B cell (primary cell): Measurements from ENCODE around the gene PLCD3. TPM values are rescaled to one million over a fixed set of nuclear protein-coding genes. Genes with fewer than 3 reads are reported as not detected.

Experiments
- ATAC-seq: fragments of 200-7000 bp; cut with Tn5 transposase; one replicate; pipeline ENCODE4 v1.10.0; 2021; ENCODE audit warnings: low read depth, mild to moderate bottlenecking, moderate number of reproducible peaks, moderate library complexity
- CTCF ChIA-PET: fragments of 350-600 bp; sonication (Branson Sonifier 250); formaldehyde crosslinking; loops from one replicate; lab custom pipeline; 2021; ENCODE audit warnings: antibody characterized with exemption, inconsistent platforms; lab: Charles Lee
- POLR2A ChIA-PET: fragments of 350-600 bp; sonication (Branson Sonifier 250); formaldehyde crosslinking; loops from one replicate; lab custom pipeline; 2021; ENCODE audit warnings: antibody characterized with exemption; lab: Charles Lee
- DNase-seq: peaks from one replicate; pipeline ENCODE4 v3.0.0; 2013
- H2AFZ ChIP-seq: 2 replicates; pipeline ENCODE4 v1.6.1; 2012; ENCODE audit warnings: mild to moderate bottlenecking, low read depth, low read length; ENCODE audit not compliant: insufficient read depth, poor library complexity, severe bottlenecking
- H3K27ac ChIP-seq, 2 donors: 1 replicate in 1 of 2; 2 replicates in 1 of 2; pipeline ENCODE4 v1.5.1; 2012 to 2013; ENCODE audit warnings: low read length in 2 of 2, mild to moderate bottlenecking in 2 of 2, moderate library complexity in 1 of 2
- H3K27me3 ChIP-seq, 4 experiments: fragments of 200-600 bp in 1 of 4; sonication (generic) in 1 of 4; replicated peaks in 1 of 4; 1 replicate in 2 of 4; 2 replicates in 2 of 4; pipeline versions ENCODE4 v1.6.1 to v1.7.0; 2013 to 2016; ENCODE audit warnings: low read length in 3 of 4, mild to moderate bottlenecking in 2 of 4, mixed read lengths in 1 of 4, moderate library complexity in 1 of 4; ENCODE audit not compliant: insufficient read depth in 4 of 4, control insufficient read depth in 3 of 4; ENCODE audit errors: control extremely low read depth in 1 of 4
- H3K36me3 ChIP-seq, 2 experiments: replicated peaks in 1 of 2; 1 replicate in 1 of 2; 2 replicates in 1 of 2; pipeline versions ENCODE4 v1.6.1 to v1.7.1; 2013; ENCODE audit warnings: low read length in 1 of 2; ENCODE audit not compliant: insufficient read depth in 2 of 2, control insufficient read depth in 1 of 2; ENCODE audit errors: control extremely low read depth in 1 of 2, extremely low read depth in 1 of 2
- H3K4me1 ChIP-seq, 2 donors: fragments of 200-600 bp in 1 of 2; sonication (generic) in 1 of 2; 1 replicate in 1 of 2; 2 replicates in 1 of 2; pipeline versions ENCODE4 v1.5.1 to v1.6.1; 2013 to 2017; ENCODE audit warnings: low read length in 2 of 2; ENCODE audit not compliant: control insufficient read depth in 2 of 2, insufficient read depth in 2 of 2
- H3K4me2 ChIP-seq: replicated peaks from 2 replicates; pipeline ENCODE3; 2012; ENCODE audit warnings: mild to moderate bottlenecking, low read depth, low read length; ENCODE audit not compliant: poor library complexity, severe bottlenecking
- H3K4me3 ChIP-seq, 5 experiments: fragments of 200-600 bp in 1 of 5; sonication (generic) in 1 of 5; 1 replicate in 3 of 5; 2 replicates in 2 of 5; pipeline versions ENCODE4 v1.5.1 to v1.7.0; 2011 to 2016; ENCODE audit warnings: low read length in 4 of 5, mild to moderate bottlenecking in 4 of 5, low read depth in 2 of 5, control low read depth in 1 of 5, moderate library complexity in 1 of 5; ENCODE audit not compliant: insufficient read depth in 1 of 5; ENCODE audit errors: control extremely low read depth in 1 of 5, extremely low read depth in 1 of 5
- H3K79me2 ChIP-seq: fragments of 200-600 bp; sonication (generic); one replicate; pipeline ENCODE4 v1.6.0; 2016; ENCODE audit warnings: low read length; ENCODE audit not compliant: control insufficient read depth, insufficient read depth
- H3K9ac ChIP-seq: fragments of 200-600 bp; sonication (generic); 2 replicates; pipeline ENCODE4 v1.6.1; 2017; ENCODE audit warnings: mild to moderate bottlenecking, low read length, moderate library complexity
- H3K9me3 ChIP-seq, 3 donors: one replicate each; pipeline versions ENCODE4 v1.6.1 to v1.7.1; 2013; ENCODE audit warnings: low read length in 2 of 3; ENCODE audit not compliant: control insufficient read depth in 2 of 3, insufficient read depth in 1 of 3; ENCODE audit errors: control extremely low read depth in 1 of 3
- H4K20me1 ChIP-seq: 2 replicates; pipeline ENCODE4 v1.6.0; 2012; ENCODE audit warnings: mild to moderate bottlenecking, low read length; ENCODE audit not compliant: insufficient read depth, control insufficient read depth, poor library complexity, severe bottlenecking
- H3K27ac Mint-ChIP-seq: one replicate; pipeline ENCODE4 v1.8.0; 2021; ENCODE audit warnings: mixed read lengths
- H3K27me3 Mint-ChIP-seq: one replicate; pipeline ENCODE4 v1.8.0; 2021; ENCODE audit warnings: mixed read lengths
- H3K4me1 Mint-ChIP-seq: one replicate; pipeline ENCODE4 v1.8.0; 2021; ENCODE audit warnings: mixed read lengths
- H3K4me3 Mint-ChIP-seq: one replicate; pipeline ENCODE4 v1.8.0; 2021; ENCODE audit warnings: mixed read lengths
- H3K9me3 Mint-ChIP-seq: one replicate; pipeline ENCODE4 v1.8.0; 2022; ENCODE audit warnings: mixed read lengths; ENCODE audit not compliant: insufficient read depth
- EZH2 ChIP-seq: IDR thresholded peaks from 2 replicates; pipeline ENCODE4 v1.6.1; 2012; ENCODE audit warnings: borderline replicate concordance, low read depth, mild to moderate bottlenecking, moderate library complexity, low read length; ENCODE audit not compliant: insufficient read depth, poor library complexity, severe bottlenecking
- WGBS: methylation state at CpG from one replicate; pipeline ENCODE4 v1.1.5; 2013; ENCODE audit warnings: missing lambda C conversion rate; ENCODE audit not compliant: insufficient coverage; 5-methylcytosine and 5-hydroxymethylcytosine counted together
- intact Hi-C: fragments of 100-400 bp; cut with micrococcal nuclease; formaldehyde crosslinking; loops from one replicate; pipeline ENCODE4 v1.10.0; 2022
- polyA plus RNA-seq: library from polyadenylated mRNA; depleted of rRNA; stranded (reverse); fragments of >200 nt; gene quantifications from 2 replicates; pipeline ENCODE4 v1.2.3, GENCODE V29; 2012
- total RNA-seq, 2 donors: library from RNA; stranded (reverse); fragments of 120-200 nt in 1 of 2; gene quantifications; 1 replicate in 1 of 2; 2 replicates in 1 of 2; pipeline versions ENCODE4 v1.2.3 to v1.2.4, GENCODE V29; 2013 to 2022
- TF ChIP-seq, protein P1 (sequence below): fragments of 200-600 bp; IDR thresholded peaks from one replicate; pipeline ENCODE4 v1.8.0; 2022; ENCODE audit warnings: antibody characterized with exemption, mild to moderate bottlenecking

PLCD3 gene
- total and polyA plus RNA-seq, 2 donors (not counting 1 experiment from before 2014, with no cell fraction given) = 0.54 to 2.2 TPM

DNA sequence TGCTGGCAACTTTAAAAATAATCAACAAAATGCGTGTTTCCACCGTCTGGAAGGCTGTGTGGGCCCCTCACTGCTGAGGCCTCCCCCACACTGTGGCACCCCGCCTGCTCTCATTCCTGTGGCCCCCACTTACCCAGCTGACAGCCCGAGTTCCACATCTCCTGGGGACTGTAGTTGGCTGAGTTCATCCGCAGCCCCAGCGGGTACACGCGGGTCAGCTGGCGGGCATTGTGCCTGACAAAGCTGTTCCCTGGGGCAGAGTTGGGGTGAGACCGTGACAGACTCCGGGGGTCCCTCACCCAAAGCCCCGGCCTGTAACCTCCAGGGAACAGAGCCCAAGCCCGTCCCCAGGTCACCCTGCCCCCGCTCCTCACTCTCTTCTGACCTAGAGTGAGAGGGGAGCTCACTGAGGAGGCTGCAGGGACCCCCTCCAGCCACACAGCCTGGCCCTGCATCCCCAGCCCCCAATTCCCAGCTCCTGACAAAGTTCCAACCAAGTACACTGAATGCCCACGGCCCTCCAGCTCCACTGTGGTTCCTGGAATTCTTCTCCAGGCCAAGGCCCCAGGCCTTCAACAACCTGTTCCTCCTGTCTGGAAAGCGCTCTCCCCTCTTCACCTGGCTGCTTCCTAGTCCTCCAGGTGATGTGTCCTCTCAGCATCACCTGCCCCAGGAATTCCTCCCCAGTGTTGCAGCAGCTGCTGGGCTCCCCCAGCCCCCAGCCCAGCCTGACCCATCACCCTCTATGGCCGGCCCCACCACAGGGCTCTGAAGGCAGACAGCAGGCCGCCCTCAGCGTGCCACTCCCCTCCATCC is 18.0 kb downstream of the PLCD3 start:
- H3K27me3 Mint-ChIP-seq = no peaks in the 10 kb centered on the region
- ATAC-seq (no peak), DNase-seq (no peak)
- ChIA-PET POLR2A (no interaction called here), CTCF (interaction anchor here (1.4 kb wide), 1 partner anchor 15 kb away, joined by 3 read pairs; no protein-coding TSS in a partner anchor)
- H3K4me2 ChIP-seq = no peak overlapping the region
- TF ChIP-seq, protein P1, sequence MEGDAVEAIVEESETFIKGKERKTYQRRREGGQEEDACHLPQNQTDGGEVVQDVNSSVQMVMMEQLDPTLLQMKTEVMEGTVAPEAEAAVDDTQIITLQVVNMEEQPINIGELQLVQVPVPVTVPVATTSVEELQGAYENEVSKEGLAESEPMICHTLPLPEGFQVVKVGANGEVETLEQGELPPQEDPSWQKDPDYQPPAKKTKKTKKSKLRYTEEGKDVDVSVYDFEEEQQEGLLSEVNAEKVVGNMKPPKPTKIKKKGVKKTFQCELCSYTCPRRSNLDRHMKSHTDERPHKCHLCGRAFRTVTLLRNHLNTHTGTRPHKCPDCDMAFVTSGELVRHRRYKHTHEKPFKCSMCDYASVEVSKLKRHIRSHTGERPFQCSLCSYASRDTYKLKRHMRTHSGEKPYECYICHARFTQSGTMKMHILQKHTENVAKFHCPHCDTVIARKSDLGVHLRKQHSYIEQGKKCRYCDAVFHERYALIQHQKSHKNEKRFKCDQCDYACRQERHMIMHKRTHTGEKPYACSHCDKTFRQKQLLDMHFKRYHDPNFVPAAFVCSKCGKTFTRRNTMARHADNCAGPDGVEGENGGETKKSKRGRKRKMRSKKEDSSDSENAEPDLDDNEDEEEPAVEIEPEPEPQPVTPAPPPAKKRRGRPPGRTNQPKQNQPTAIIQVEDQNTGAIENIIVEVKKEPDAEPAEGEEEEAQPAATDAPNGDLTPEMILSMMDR = no peak
- 90% methylated on average over 19 of the region's 19 CpGs for WGBS
- intact Hi-C loops = no loop called here
- H4K20me1 ChIP-seq = no peaks in the 10 kb centered on the region
- H3K9ac ChIP-seq = no peak overlapping the region
- H3K27me3 ChIP-seq = no peaks in the 10 kb centered on the region
- H3K4me1 Mint-ChIP-seq = peaks cover 12% of the 10 kb centered on the region
- H3K36me3 ChIP-seq = no peaks in the 10 kb centered on the region
- H3K4me3 ChIP-seq = no peak overlapping the region
- no peaks in the 10 kb centered on the region for H3K9me3 ChIP-seq
- no peak overlapping the region for H3K27ac ChIP-seq
- no peaks in the 10 kb centered on the region for H3K9me3 Mint-ChIP-seq
- peaks cover 10 to 11% of the 10 kb centered on the region in 2 donors for H3K4me1 ChIP-seq
- no peak overlapping the region for H2AFZ ChIP-seq
- no peaks in the 10 kb centered on the region for H3K79me2 ChIP-seq
- H3K4me3 Mint-ChIP-seq = no peak overlapping the region
- H3K27ac Mint-ChIP-seq = no peak overlapping the region

DNA sequence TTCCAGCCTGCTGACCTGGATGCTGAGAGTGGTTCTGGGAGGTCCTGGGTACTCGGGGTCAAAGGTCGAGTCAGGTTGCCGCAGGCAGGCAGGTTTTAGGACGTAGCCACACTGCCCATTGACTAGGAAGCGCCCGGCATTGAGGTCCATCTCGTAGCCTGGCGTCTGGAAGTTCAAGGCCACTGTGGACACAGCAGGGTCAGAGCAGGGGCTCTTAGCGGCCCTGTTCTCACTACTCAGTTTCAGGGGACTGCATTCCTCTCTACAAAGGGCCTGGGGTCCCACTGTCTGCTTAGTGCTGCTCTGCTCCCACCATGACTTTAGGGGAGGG is 18.9 kb downstream of the PLCD3 start:
- Histone ChIP-seq H3K4me3 (no peak overlapping the region), H3K4me1 (peaks cover 10 to 11% of the 10 kb centered on the region in 2 donors), H3K9ac (no peak overlapping the region), H3K9me3 (no peaks in the 10 kb centered on the region), H4K20me1 (no peaks in the 10 kb centered on the region), H3K27me3 (no peaks in the 10 kb centered on the region), H3K27ac (no peak overlapping the region), H3K79me2 (no peaks in the 10 kb centered on the region), H2AFZ (no peak overlapping the region), H3K4me2 (no peak overlapping the region), H3K36me3 (peaks cover 0 to under 1% of the 10 kb centered on the region in 2 experiments)
- no peak for DNase-seq
- no peak for TF ChIP-seq EZH2
- TF ChIP-seq, protein P1 = no peak
- Mint-ChIP-seq H3K4me3 (no peak overlapping the region), H3K4me1 (peaks cover 12% of the 10 kb centered on the region), H3K27me3 (no peaks in the 10 kb centered on the region), H3K27ac (no peak overlapping the region), H3K9me3 (no peaks in the 10 kb centered on the region)
- intact Hi-C loops = no loop called here
- CTCF ChIA-PET = no interaction called here
- WGBS = 98% methylated on average over 9 of the region's 9 CpGs
- POLR2A ChIA-PET = no interaction called here
- ATAC-seq = no peak
